Stomach (tissue), 4 donors: ENCODE measurements around the gene TNK2.
"Not testable (repeated sequence)": the region's sequence is repeated elsewhere in the genome, so short reads cannot be mapped to it uniquely, and the experiment has no call there.

Experiments
- CTCF ChIP-seq, 7 experiments: fragments of 450-650 bp in 4 of 7; fragments of 200-600 bp in 3 of 7; sonication (generic) in 3 of 7; IDR thresholded peaks; one replicate each; pipeline ENCODE4 v1.5.1; 2016 to 2019; ENCODE audit warnings: antibody characterized with exemption in 7 of 7, control low read depth in 2 of 7, mild to moderate bottlenecking in 1 of 7
- POLR2A ChIP-seq, 4 donors: fragments of 450-650 bp; IDR thresholded peaks; one replicate each; pipeline ENCODE4 v1.6.1; 2016; ENCODE audit warnings: antibody characterized with exemption in 4 of 4, control low read depth in 2 of 4, mild to moderate bottlenecking in 1 of 4, moderate library complexity in 1 of 4

GRCh38 chr3:195939526-195940470 lies 31.4 kb upstream of the TNK2 start:
- not testable (repeated sequence) for TF ChIP-seq CTCF, POLR2A (IDR thresholded peaks at IDR 0.05)
